ENCODE data around the gene ZNF432. TPM values are rescaled to one million over a fixed set of nuclear protein-coding genes. Genes with fewer than 3 reads are reported as not detected.
A peak's percentile ranks its signal among the peaks of the same experiment; 100 is the strongest.

The ZNF432 gene
- total RNA-seq, 3 donors from 2014 or later = 9.1 to 18.4 (median 10.3) TPM

DNA sequence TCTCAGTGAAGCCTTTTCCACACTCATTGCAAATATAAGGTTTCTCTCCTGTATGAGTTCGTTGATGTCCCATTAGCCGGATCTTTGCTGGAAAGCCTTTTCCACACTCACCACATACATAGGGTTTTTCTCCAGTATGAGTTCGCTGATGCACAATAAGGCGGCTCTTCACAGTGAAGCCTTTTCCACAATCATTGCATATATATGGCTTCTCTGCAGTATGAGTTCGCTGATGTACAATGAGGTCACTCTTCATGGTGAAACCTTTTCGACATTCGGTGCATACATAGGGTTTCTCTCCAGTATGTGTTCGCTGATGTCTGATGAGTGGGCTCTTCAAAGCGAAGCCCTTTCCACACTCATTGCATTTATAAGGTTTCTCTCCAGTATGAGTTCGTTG lies 55.2 kb downstream of the ZNF432 start:
- ATAC-seq = no peak
- peaks cover 100% of the 10 kb centered on the region for H3K9me3 ChIP-seq
- H3K4me1 ChIP-seq (ENCODE audit: low read depth) = no peaks in the 10 kb centered on the region
- DNase-seq = no peak
- peaks cover 16% of the 10 kb centered on the region for H3K36me3 ChIP-seq (ENCODE audit: low read depth)
- H3K4me3 ChIP-seq = no peak overlapping the region
- intact Hi-C loops (cut with DNase I, micrococcal nuclease) = no loop called here
- TF ChIP-seq, protein P1, sequence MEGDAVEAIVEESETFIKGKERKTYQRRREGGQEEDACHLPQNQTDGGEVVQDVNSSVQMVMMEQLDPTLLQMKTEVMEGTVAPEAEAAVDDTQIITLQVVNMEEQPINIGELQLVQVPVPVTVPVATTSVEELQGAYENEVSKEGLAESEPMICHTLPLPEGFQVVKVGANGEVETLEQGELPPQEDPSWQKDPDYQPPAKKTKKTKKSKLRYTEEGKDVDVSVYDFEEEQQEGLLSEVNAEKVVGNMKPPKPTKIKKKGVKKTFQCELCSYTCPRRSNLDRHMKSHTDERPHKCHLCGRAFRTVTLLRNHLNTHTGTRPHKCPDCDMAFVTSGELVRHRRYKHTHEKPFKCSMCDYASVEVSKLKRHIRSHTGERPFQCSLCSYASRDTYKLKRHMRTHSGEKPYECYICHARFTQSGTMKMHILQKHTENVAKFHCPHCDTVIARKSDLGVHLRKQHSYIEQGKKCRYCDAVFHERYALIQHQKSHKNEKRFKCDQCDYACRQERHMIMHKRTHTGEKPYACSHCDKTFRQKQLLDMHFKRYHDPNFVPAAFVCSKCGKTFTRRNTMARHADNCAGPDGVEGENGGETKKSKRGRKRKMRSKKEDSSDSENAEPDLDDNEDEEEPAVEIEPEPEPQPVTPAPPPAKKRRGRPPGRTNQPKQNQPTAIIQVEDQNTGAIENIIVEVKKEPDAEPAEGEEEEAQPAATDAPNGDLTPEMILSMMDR (IDR thresholded peaks at IDR 0.05) = no peak

DNA sequence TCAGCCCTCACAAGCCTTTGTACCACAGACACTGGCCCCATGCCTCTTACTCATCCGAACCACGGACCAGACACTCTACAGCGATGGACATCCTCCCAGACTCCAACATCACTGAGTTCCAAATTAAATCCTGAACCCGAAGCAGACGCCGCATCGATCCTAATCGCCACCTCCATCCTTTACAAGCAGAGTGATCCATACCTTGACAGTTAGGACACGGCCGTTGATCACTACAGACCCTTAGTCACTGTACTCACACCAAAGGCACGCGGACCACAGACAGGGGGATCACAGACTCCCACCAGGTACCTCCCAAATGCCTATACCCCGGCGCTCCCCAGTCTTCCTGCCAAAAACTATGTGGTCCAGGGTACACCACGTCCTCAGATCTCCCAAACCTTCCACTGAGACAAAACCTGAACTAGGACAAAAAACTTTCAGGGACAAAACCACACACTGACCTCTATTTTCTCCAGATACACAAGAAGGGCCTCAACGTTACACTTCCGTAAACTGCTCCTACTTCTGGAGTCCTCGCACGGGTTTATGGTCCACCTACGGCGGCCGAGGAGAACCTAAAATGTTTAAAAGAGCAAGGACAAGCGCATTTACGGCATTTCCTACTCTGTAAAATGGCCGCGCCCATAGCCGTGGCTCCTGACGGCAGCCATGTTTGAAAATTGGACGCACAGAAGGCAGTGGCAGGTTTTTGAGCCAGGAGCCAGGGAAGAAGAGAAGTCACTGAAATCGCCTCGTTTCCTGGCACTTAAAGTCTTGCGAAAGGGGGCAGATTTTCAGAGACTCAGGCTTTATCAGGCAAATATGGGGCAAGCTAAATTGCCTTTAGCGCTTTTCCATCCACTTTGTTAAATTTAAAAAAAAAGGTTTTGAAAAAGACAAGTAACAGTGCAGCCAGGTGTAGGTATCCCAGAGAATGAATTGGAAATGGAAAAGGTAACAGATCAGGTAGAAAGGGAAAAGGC lies 62.0 kb downstream of the ZNF432 start, which contains the start of gene ZNF350:
Gene ZNF350, minus strand, starts transcription at position 532 of the 983 bp plus-strand sequence. CDS start 12,480 bp downstream, outside the sequence.
- intact Hi-C loops (cut with DNase I, micrococcal nuclease) = no loop called here
- ATAC-seq = peak; percentile 100

DNA sequence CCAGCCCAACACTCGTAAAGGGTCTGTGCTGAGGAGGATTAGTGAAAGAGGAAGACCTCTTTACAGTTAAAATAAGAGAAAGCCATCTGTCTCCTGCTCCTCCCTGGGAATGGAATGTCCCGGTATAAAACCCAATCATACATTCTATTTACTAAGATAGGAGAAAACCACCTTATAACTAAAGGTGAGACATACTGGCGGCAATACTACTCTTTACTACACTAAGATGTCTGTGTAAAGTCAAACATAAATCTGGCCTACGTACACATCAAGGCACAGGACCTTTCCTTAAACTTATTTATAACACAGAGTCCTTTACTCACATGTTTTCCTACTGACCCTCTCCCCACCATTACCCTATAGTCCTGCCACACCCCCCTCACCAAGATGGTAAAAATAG lies 65.3 kb downstream of the ZNF432 start:
- intact Hi-C loops (cut with DNase I, micrococcal nuclease) = no loop called here
- Histone ChIP-seq H3K36me3 (ENCODE audit: low read depth) (no peaks in the 10 kb centered on the region), H3K4me3 (no peak overlapping the region), H3K9me3 (peaks cover 88% of the 10 kb centered on the region), H3K4me1 (ENCODE audit: low read depth) (peaks cover 8% of the 10 kb centered on the region)
- no peak for ATAC-seq
- TF ChIP-seq, protein P1 (IDR thresholded peaks at IDR 0.05) = no peak
- DNase-seq = no peak

More for the DNA sequence above, 62.0 kb downstream of the ZNF432 start, which contains the start of gene ZNF350:
- H3K4me1 ChIP-seq (ENCODE audit: low read depth) = peaks cover 8% of the 10 kb centered on the region
- no peaks in the 10 kb centered on the region for H3K36me3 ChIP-seq (ENCODE audit: low read depth)
- peak within 1 kb of the TSS; percentile 60 for H3K4me3 ChIP-seq
- TF ChIP-seq, protein P1 (IDR thresholded peaks at IDR 0.05) = no peak
- peak; percentile 89 to 99 (median 92) for DNase-seq
- H3K9me3 ChIP-seq = peaks cover 88% of the 10 kb centered on the region

Other genes starting within 250 kb of the ZNF432 start
- gene ZNF577, start 160.9 kb downstream of the ZNF432 start, total RNA-seq = 10 to 100 TPM in 1 of 3 donors, 1 to 10 TPM in 2; 5.8 to 17.2 (median 9.7) TPM
- gene ZNF649, start 143.8 kb downstream of the ZNF432 start, total RNA-seq = 10 to 100 TPM in 1 of 3 donors, 1 to 10 TPM in 2; 7.5 to 15.8 (median 9.0) TPM
- gene ZNF613, start 121.4 kb downstream of the ZNF432 start, total RNA-seq = 1 to 10 TPM; 6.6 to 9.3 (median 8.0) TPM
- gene ZNF350, start 62.0 kb downstream of the ZNF432 start, total RNA-seq = 10 to 100 TPM; 13.5 to 21.8 (median 21.1) TPM
- gene ZNF615, start 40.6 kb downstream of the ZNF432 start, total RNA-seq = 10 to 100 TPM in 1 of 3 donors, 1 to 10 TPM in 2; 5.0 to 15.5 (median 6.3) TPM
- 1 to 10 TPM; 3.8 to 7.9 (median 4.1) TPM for gene ZNF614, start 20.5 kb downstream of the ZNF432 start, total RNA-seq
- gene ZNF841, start 46.9 kb upstream of the ZNF432 start, total RNA-seq = 10 to 100 TPM; 13.4 to 22.4 (median 20.1) TPM
- gene ZNF616, start 91.1 kb upstream of the ZNF432 start, total RNA-seq = 10 to 100 TPM in 2 of 3 donors, 1 to 10 TPM in 1; 5.5 to 13.4 (median 11.1) TPM
- gene ZNF836, start 122.8 kb upstream of the ZNF432 start, total RNA-seq = 10 to 100 TPM in 2 of 3 donors, 1 to 10 TPM in 1; 9.1 to 16.6 (median 11.1) TPM
- 100 to 1,000 TPM; 212 to 274 (median 273) TPM for gene PPP2R1A, start 141.2 kb upstream of the ZNF432 start, total RNA-seq
- gene ZNF766, start 220.7 kb upstream of the ZNF432 start, total RNA-seq = 10 to 100 TPM; 11.4 to 21.0 (median 12.8) TPM
- 10 to 100 TPM; 12.8 to 16.9 (median 15.0) TPM for gene ZNF480, start 248.3 kb upstream of the ZNF432 start, total RNA-seq

All from mucosa of descending colon (tissue), 3 donors.